Adrenal gland (tissue), 5 donors: ENCODE measurements around the gene PDGFC.

Experiments used
- POLR2A ChIP-seq, 2 donors: fragments of 450-650 bp; IDR thresholded peaks; one replicate each; pipeline ENCODE4 v1.6.1; 2017; ENCODE audit warnings: antibody characterized with exemption in 2 of 2, mild to moderate bottlenecking in 2 of 2, moderate library complexity in 1 of 2
- TF ChIP-seq, protein P1 (sequence below), 6 experiments: fragments of 450-650 bp in 4 of 6; fragments of 200-600 bp in 2 of 6; sonication (generic) in 1 of 6; IDR thresholded peaks; 1 replicate in 5 of 6; 2 replicates in 1 of 6; pipeline versions ENCODE4 v1.5.1 to v1.8.0; 2016 to 2021; ENCODE audit warnings: antibody characterized with exemption in 6 of 6, mild to moderate bottlenecking in 2 of 6, moderate library complexity in 1 of 6
- donor health status: DM: no; HTN: no; CAD: no.

GRCh38 chr4:156756118-156756517 lies 215.5 kb downstream of the PDGFC start:
- TF ChIP-seq, protein P1, sequence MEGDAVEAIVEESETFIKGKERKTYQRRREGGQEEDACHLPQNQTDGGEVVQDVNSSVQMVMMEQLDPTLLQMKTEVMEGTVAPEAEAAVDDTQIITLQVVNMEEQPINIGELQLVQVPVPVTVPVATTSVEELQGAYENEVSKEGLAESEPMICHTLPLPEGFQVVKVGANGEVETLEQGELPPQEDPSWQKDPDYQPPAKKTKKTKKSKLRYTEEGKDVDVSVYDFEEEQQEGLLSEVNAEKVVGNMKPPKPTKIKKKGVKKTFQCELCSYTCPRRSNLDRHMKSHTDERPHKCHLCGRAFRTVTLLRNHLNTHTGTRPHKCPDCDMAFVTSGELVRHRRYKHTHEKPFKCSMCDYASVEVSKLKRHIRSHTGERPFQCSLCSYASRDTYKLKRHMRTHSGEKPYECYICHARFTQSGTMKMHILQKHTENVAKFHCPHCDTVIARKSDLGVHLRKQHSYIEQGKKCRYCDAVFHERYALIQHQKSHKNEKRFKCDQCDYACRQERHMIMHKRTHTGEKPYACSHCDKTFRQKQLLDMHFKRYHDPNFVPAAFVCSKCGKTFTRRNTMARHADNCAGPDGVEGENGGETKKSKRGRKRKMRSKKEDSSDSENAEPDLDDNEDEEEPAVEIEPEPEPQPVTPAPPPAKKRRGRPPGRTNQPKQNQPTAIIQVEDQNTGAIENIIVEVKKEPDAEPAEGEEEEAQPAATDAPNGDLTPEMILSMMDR (IDR thresholded peaks at IDR 0.05), result no peak
- no peak for TF ChIP-seq POLR2A (IDR thresholded peaks at IDR 0.05)
